Measurements from ENCODE around the gene EML4.

GRCh38 chr2:42309366-42309765 lies 140.2 kb downstream of the EML4 start:
- TF ChIP-seq CTCF (IDR thresholded peaks at IDR 0.05) (no peak), POLR2AphosphoS5 (IDR thresholded peaks at IDR 0.05; ENCODE audit: low read depth, low read length) (no peak), REST (IDR thresholded peaks at IDR 0.05; ENCODE audit: insufficient read depth in 1 of 2, low read depth in 2 of 2, low read length in 1 of 2) (no peak), SIN3A (IDR thresholded peaks at IDR 0.05; ENCODE audit: borderline replicate concordance, insufficient read depth, low read depth, low read length) (no peak)

All from Panc1 (cell line).